OCI-LY7 (cell line): Measurements from ENCODE around the gene ASB7. TPM values are rescaled to one million over a fixed set of nuclear protein-coding genes. Genes with fewer than 3 reads are reported as not detected.

ENCODE experiments used
- BruUV-seq: library from RNA; stranded (reverse); fragments of 400-500 nt; replicated peaks from 2 replicates; lab custom pipeline; 2021; lab: Mats Ljungman, UMichigan
- CTCF ChIA-PET: fragments of 300-600 bp; sonication (Branson Sonifier 250); formaldehyde crosslinking; loops from one replicate; lab custom pipeline; 2022; ENCODE audit warnings: antibody characterized with exemption; ENCODE audit not compliant: unreplicated experiment; lab: Charles Lee
- POLR2A ChIA-PET: fragments of 300-600 bp; sonication (Branson Sonifier 250); formaldehyde crosslinking; loops from one replicate; lab custom pipeline; 2022; ENCODE audit warnings: antibody characterized with exemption; lab: Charles Lee
- DNase-seq: peaks from one replicate; pipeline ENCODE4 v3.0.0-alpha.2; 2015; ENCODE audit warnings: low spot score
- H2AFZ ChIP-seq: fragments of 200-600 bp; sonication (generic), shearing (Covaris generic); 2 replicates; pipeline ENCODE4 v1.6.1; 2014; ENCODE audit warnings: mild to moderate bottlenecking, antibody characterized with exemption, low read length, moderate library complexity
- H3K27ac ChIP-seq: fragments of 200-600 bp; sonication (generic); 2 replicates; pipeline ENCODE4 v1.5.1; 2014; ENCODE audit warnings: mixed run types, low read depth, mild to moderate bottlenecking, moderate library complexity, low read length, inconsistent platforms; ENCODE audit not compliant: poor library complexity, severe bottlenecking
- H3K36me3 ChIP-seq: fragments of 200-600 bp; sonication (generic); 2 replicates; pipeline ENCODE4 v1.6.1; 2014; ENCODE audit warnings: mild to moderate bottlenecking, antibody characterized with exemption, low read length, moderate library complexity, mixed read lengths; ENCODE audit not compliant: insufficient read depth
- H3K4me1 ChIP-seq: fragments of 200-600 bp; sonication (generic); 2 replicates; pipeline ENCODE4 v1.5.1; 2014; ENCODE audit warnings: mild to moderate bottlenecking, low read length; ENCODE audit not compliant: insufficient read depth, poor library complexity, severe bottlenecking
- H3K4me2 ChIP-seq: fragments of 200-600 bp; sonication (generic); 2 replicates; pipeline ENCODE4 v1.6.1; 2014; ENCODE audit warnings: mild to moderate bottlenecking, low read length
- H3K4me3 ChIP-seq: fragments of 200-600 bp; sonication (generic); 2 replicates; pipeline ENCODE4 v1.5.1; 2014; ENCODE audit warnings: mild to moderate bottlenecking, low read depth, low read length; ENCODE audit not compliant: poor library complexity, severe bottlenecking
- H3K79me2 ChIP-seq: fragments of 200-600 bp; sonication (generic); 2 replicates; pipeline ENCODE4 v1.6.1; 2016; ENCODE audit warnings: low read depth, mild to moderate bottlenecking, low read length, moderate library complexity, mixed read lengths; ENCODE audit not compliant: insufficient read depth
- H3K9me2 ChIP-seq: fragments of 200-600 bp; sonication (generic); 2 replicates; pipeline ENCODE4 v1.6.1; 2016; ENCODE audit warnings: mild to moderate bottlenecking, low read length, mixed read lengths; ENCODE audit not compliant: insufficient read depth
- H3K9me3 ChIP-seq: fragments of 200-600 bp; sonication (generic); 2 replicates; pipeline ENCODE4 v1.6.1; 2014; ENCODE audit warnings: mild to moderate bottlenecking, mixed run types, low read length, mixed read lengths
- H4K20me1 ChIP-seq: fragments of 200-600 bp; sonication (generic); 2 replicates; pipeline ENCODE4 v1.6.1; 2014; ENCODE audit warnings: mild to moderate bottlenecking, antibody characterized with exemption, low read length, moderate library complexity, mixed read lengths; ENCODE audit not compliant: insufficient read depth
- CTCF ChIP-seq: fragments of 200-600 bp; sonication (generic); conservative IDR thresholded peaks from 2 replicates; pipeline ENCODE4 v1.5.1; 2014; ENCODE audit warnings: mild to moderate bottlenecking, antibody characterized with exemption, low read length, moderate library complexity, mixed read lengths
- EZH2phosphoT487 ChIP-seq: fragments of 200-600 bp; sonication (generic); IDR thresholded peaks from 2 replicates; pipeline ENCODE4 v1.6.1; 2018; ENCODE audit warnings: low read depth, borderline replicate concordance, mild to moderate bottlenecking, mixed run types, antibody characterized with exemption, low read length, moderate library complexity, mixed read lengths
- intact Hi-C: fragments of 100-400 bp; cut with micrococcal nuclease; formaldehyde crosslinking; loops from one replicate; pipeline ENCODE4 v1.10.0; 2022; ENCODE audit not compliant: unreplicated experiment
- total RNA-seq, 2 experiments: library from RNA; depleted of rRNA in 1 of 2; stranded (reverse); fragments of >200 nt in 1 of 2; shearing (Covaris generic) in 1 of 2; gene quantifications; 2 replicates each; pipeline ENCODE4 v1.2.3, GENCODE V29; 2014 to 2022

ASB7 gene
- total RNA-seq, 2 experiments from 2014 or later: 10.9 to 15.2 TPM

DNA sequence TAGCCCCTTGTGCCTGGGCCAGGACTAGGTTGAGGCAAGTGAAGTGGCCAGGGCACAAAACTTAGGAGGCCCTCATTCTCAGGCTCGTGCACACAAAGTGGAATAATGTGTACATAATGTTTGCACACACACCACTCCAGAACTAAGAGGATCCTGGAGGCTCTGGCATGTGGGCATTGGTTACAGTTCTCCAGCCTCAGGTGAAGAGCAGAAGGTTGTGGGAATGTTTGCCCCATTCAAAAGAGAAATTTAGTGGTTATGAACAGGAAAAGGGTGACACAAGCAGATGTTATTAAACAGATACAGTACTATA, 31.3 kb downstream of the ASB7 start:
- no peak overlapping the region for H3K27ac ChIP-seq
- H3K79me2 ChIP-seq: no peaks in the 10 kb centered on the region
- H3K4me2 ChIP-seq: no peak overlapping the region
- ChIA-PET POLR2A (no interaction called here), CTCF (no interaction called here)
- no peaks in the 10 kb centered on the region for H3K4me1 ChIP-seq
- H3K4me3 ChIP-seq: no peak overlapping the region
- no peaks in the 10 kb centered on the region for H4K20me1 ChIP-seq
- no TSS peak for BruUV-seq
- no peak for TF ChIP-seq CTCF
- TF ChIP-seq EZH2phosphoT487: no peak
- intact Hi-C loops: no loop called here
- DNase-seq: no peak
- no peak overlapping the region for H2AFZ ChIP-seq
- H3K9me2 ChIP-seq: no peaks in the 10 kb centered on the region
- no peaks in the 10 kb centered on the region for H3K9me3 ChIP-seq
- peaks cover 36% of the 10 kb centered on the region for H3K36me3 ChIP-seq

DNA sequence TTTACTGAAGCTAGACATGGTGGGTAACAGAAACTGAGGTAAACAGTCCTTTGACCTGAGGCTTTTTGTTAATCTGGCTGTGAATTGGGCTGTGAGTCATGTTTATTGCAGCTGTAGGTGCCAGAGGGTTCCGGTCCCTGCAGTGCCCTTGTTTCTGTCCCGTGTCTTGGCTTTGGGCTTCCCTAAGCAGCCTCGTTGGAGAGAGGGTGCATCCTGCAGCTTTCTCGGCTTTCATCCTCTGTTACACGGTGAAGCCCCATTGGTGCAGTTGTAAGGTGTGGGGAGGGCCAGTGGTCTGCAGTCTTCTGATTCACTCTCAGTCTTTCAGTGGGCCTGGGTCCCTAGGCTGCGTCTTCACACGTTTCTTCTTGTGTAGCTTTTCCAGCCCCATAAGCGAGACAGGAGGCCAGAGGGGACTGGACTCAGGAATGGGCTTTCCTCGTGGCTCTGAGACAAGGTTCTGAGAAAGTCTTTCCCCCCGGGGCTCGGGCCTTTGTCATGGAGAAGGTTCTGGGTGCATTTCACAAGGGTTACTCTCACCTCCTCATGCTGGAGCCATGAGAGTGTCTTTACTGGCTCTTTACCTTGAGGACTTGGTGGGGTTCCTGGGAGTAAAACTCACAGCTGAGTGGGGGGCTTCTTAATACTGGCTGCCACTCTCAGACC, 33.1 kb downstream of the ASB7 start:
- intact Hi-C loops: no loop called here
- Histone ChIP-seq H2AFZ (no peak overlapping the region), H3K36me3 (peaks cover 22% of the 10 kb centered on the region), H3K9me2 (no peaks in the 10 kb centered on the region), H3K4me2 (no peak overlapping the region), H3K4me3 (no peak overlapping the region), H3K4me1 (no peaks in the 10 kb centered on the region), H3K9me3 (no peaks in the 10 kb centered on the region), H3K27ac (no peak overlapping the region), H3K79me2 (peaks cover 6% of the 10 kb centered on the region; the same call in 1 of the 2 replicates), H4K20me1 (no peaks in the 10 kb centered on the region)
- no peak for DNase-seq
- ChIA-PET POLR2A (no interaction called here), CTCF (interaction anchor here (1.4 kb wide), 1 partner anchor 11 kb away, joined by 3 read pairs; no protein-coding TSS in a partner anchor)
- BruUV-seq: no TSS peak
- TF ChIP-seq EZH2phosphoT487: no peak

GRCh38 chr15:100638177-100638730, 35.9 kb downstream of the ASB7 start:
- no TSS peak for BruUV-seq
- H3K9me2 ChIP-seq: no peaks in the 10 kb centered on the region
- ChIA-PET CTCF (no interaction called here), POLR2A (no interaction called here)
- H3K79me2 ChIP-seq: peaks cover 6% of the 10 kb centered on the region; the same call in 1 of the 2 replicates
- TF ChIP-seq EZH2phosphoT487: no peak
- TF ChIP-seq CTCF: no peak
- H3K9me3 ChIP-seq: no peaks in the 10 kb centered on the region
- intact Hi-C loops: no loop called here
- H3K4me1 ChIP-seq: no peaks in the 10 kb centered on the region
- DNase-seq: no peak
- no peak overlapping the region for H2AFZ ChIP-seq
- no peaks in the 10 kb centered on the region for H4K20me1 ChIP-seq
- no peak overlapping the region for H3K27ac ChIP-seq
- no peaks in the 10 kb centered on the region for H3K36me3 ChIP-seq
- no peak overlapping the region for H3K4me2 ChIP-seq
- H3K4me3 ChIP-seq: no peak overlapping the region
